ENCODE data around the gene RASD1.
"Not testable (repeated sequence)": the region's sequence is repeated elsewhere in the genome, so short reads cannot be mapped to it uniquely, and the experiment has no call there.

RASD1 gene

DNA sequence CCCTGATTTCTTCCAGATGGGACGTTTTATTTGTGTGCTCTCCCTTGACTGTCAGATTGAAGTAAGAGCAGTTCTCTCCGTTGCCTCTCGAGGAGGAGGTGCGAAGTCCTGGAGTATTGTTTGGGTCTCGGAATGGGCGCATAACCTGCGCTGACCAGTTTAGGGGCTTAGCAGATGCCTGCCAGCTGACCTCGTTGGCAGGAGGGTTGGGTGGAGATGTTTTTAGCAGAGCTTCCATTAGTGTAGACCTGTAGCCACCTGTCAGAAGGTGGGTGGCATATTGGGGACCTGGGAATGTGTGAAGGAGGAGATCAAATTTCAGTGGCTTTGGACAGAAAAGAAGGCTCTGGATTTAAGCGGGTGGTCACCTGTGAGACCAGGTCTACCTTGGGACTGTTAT is 3.6 kb downstream of the RASD1 start:
- TF ChIP-seq ZNF274 (IDR thresholded peaks at IDR 0.05; ENCODE audit: low read depth, low read length) = no peak

DNA sequence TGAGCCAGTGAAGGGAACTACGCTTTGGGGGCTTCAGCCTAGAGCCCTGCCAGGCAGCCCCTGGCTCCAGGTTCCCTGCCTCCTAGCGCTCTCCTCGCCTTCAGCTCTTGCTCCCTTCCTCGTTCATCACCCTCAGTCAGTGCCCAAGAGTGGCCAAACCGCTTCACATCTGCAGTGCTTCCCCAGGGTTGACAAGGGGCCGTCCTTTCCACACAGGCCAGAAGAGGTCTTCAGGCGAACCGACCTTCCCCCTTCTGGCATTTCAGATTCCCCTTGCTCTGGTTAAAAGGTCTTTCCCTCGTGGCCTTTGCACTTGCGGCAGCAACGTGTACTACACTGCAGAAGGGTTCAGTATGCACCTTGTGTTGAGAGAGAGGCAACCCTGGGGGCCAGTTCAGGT is 4.1 kb downstream of the RASD1 start:
- no peak for TF ChIP-seq ZNF274 (IDR thresholded peaks at IDR 0.05; ENCODE audit: low read depth, low read length)
- H3K4me3 ChIP-seq (ENCODE audit: low read length) = no peak overlapping the region

More for the DNA sequence above, 3.6 kb downstream of the RASD1 start:
- H3K4me3 ChIP-seq (ENCODE audit: low read length) = no peak overlapping the region

DNA sequence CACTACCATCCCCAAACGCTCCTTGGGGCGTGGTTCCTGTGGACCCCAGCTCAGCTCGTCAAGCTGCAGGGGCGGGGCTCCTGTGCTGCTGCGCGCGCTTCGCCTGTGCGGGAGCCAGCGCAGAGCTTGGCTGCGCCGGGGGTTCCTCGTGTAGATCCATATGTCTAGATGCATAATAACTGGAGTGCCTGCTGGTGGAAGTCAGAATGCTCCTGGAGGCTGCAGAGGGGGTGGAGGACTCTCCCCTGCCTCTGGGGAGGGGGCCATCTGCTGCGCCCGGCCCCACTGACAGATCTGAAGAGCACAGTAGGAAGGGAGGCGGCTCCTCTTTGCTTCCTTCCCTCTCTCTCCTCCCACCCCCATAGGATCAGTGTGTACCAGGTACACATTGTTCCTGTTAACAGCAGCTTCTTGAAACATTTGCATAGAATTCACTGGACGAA is 4.6 kb downstream of the RASD1 start:
- H3K4me3 ChIP-seq (ENCODE audit: low read length) = no peak overlapping the region
- no peak for TF ChIP-seq ZNF274 (IDR thresholded peaks at IDR 0.05; ENCODE audit: low read depth, low read length)

DNA sequence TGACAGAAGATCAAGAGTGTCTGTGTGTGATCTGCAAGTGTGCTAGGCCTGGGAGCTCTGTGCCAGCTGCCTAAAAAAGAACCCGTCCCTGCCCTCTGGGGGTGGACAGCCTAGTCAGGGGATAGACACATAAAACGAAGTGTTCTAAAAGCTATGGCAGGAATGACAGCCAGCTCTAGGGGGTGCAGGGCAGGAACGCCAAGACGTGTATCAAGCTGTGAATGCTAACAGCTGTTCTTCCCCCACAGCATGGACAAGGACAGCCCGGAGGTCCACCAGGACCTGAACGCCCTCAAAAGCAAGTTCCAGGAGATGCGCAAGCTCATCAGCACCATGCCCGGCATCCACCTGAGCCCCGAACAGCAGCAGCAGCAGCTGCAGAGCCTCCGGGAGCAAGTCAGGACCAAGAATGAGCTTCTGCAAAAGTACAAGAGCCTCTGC is 5.1 kb downstream of the RASD1 start:
- no peak for TF ChIP-seq ZNF274 (IDR thresholded peaks at IDR 0.05; ENCODE audit: low read depth, low read length)
- H3K4me3 ChIP-seq (ENCODE audit: low read length) = no peak overlapping the region

DNA sequence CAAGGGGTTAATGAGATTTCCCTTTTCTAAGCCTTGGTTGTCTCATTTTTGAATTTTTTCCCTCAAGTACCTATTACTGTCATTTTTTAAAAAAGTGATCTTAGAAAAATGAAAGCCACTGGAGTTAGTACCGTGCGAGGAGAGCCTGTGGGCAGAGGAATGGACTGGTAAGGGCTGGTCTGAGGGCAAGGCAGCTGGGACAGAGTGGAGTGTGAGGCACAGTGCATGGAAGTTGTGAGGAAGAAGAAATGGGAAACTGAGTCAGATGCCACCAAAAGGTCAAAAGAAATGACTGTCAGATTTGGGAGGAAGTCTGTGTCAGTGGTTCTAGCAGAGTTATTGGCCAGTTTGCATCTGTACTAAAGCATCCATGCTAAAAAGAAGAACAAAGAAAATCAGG is 8.2 kb downstream of the RASD1 start:
- no peak for TF ChIP-seq ZNF274 (IDR thresholded peaks at IDR 0.05; ENCODE audit: low read depth, low read length)
- H3K4me3 ChIP-seq (ENCODE audit: low read length) = no peak overlapping the region

DNA sequence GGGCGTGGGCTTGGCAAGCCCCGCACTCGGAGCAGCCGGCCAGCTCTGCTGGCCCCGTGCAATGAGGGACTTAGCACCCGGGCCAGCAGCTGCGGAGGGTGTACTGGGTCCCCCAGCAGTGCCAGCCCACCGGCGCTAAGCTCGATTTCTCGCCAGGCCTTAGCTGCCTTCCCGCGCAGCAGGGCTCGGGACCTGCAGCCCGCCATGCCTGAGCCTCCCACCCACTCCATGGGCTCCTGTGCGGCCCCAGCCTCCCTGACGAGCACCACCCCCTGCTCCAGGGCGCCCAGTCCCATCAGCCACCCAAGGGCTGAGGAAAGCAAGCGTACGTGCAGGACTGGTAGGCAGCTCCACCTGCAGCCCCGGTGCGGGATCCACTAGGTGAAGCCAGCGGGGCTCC is 9.8 kb downstream of the RASD1 start:
- H3K4me3 ChIP-seq (ENCODE audit: low read length) = not testable (repeated sequence)

DNA sequence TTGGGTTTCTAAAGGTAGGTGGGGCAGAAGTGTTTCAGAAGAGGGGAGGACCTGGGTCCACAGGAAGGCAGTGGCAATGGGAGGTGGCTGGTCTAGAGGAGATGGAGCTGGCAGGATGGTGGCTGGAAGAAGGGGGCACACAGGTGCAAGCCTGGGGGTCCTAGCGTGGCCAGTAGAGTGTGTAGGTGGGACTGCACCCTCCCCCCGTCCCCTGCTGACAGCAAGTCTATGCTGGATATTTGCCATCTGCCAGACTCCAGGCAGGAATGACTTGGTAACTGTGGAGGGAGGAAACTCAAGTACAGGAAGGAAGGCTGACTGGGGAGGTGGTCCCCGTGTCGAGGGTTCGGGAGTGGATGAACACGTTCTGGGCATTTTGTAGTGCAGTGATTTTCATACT is 10.8 kb downstream of the RASD1 start:
- TF ChIP-seq ZNF274 (IDR thresholded peaks at IDR 0.05; ENCODE audit: low read depth, low read length) = no peak
- H3K4me3 ChIP-seq (ENCODE audit: low read length) = no peak overlapping the region

DNA sequence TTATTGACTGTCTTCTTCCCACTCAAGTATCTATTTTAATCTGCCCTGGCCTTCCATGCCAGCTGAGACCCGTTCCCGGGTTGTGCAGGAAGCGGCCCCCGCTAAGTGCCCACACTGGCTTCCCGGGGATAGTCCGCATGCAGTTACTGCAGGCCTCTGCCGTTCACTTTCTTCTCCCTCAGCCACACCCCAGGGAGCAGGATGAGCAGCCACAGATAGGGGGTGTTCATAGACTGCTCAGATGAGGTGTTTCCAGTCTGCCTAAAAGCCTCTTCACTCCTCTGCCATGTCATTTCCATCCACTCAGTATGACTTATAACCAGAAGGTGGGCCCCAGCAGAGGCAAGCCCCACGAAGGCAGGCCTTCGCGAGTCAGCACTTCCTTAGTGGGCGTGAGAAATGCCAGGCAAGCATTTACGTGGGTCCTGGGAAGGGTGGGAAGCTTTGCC is 11.7 kb downstream of the RASD1 start:
- TF ChIP-seq ZNF274 (IDR thresholded peaks at IDR 0.05; ENCODE audit: low read depth, low read length) = no peak

DNA sequence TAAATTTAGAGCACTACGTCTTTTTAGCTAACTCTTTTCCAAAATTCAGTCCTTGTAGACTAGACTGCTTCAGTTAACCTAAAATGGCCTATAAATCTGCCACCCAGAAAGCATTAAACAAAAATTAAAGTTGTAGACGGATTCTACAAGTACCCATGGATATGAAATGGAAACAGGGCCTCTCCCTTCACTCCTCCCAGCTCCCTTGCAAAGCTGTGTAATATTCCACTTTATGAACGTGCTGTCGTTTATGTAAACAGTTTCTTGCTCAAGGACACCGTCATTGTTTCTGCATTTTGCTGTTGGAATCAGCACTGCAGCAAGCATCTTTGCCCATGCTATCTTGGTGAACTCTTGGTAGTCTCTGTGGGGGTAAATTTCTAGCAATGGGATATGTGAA is 14.3 kb downstream of the RASD1 start:
- H3K4me3 ChIP-seq (ENCODE audit: low read length) = no peak overlapping the region
- no peak for TF ChIP-seq ZNF274 (IDR thresholded peaks at IDR 0.05; ENCODE audit: low read depth, low read length)

More for the DNA sequence above, 11.7 kb downstream of the RASD1 start:
- no peak overlapping the region for H3K4me3 ChIP-seq (ENCODE audit: low read length)

DNA sequence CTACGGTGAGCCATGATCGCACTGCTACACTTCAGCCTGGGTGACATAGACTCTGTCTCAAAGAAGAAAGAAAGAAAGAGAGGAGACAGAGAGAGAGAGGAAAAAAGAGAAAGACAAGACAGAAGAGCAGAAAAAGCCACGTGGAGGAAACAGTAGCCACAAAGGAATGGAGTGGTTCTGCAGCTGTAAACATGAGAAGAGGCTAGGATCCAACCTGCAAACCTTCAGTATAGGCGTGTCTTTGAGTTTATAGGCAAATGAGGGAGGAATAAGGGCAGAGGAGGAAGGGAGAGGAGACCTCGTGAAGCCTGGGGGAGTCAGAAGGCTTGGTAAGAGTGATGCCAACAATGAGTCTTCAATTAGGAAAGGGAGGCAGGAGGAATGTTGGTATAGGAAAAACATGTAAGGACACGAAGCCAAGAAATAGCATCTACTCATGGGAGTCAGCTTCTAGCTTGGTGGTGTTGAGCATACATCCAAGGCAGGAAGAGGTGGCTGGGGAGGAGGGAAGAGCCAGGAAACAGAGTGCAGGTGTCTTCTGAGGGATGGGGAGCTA is 15.5 kb downstream of the RASD1 start:
- TF ChIP-seq ZNF274 (IDR thresholded peaks at IDR 0.05; ENCODE audit: low read depth, low read length) = no peak
- H3K4me3 ChIP-seq (ENCODE audit: low read length) = no peak overlapping the region

DNA sequence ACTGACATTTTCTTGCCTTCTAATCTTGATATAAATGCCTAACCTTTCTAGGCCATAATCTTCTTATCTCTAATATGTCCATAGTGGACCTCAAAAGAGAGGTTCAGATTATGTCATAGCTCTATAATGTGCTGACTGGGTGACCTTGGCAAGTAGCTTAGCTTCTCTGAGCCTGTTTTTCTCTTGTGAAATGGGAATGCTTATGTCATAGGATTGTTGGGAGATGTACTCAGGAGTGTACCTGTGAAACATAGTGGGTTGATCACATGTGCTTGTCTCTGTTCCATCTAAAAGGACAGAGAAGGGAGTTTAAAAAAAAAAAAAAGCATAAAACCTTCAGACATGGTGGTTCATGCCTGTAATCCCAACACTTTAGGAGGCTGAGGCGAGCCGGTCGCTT is 17.0 kb downstream of the RASD1 start:
- H3K4me3 ChIP-seq (ENCODE audit: low read length) = no peak overlapping the region
- TF ChIP-seq ZNF274 (IDR thresholded peaks at IDR 0.05; ENCODE audit: low read depth, low read length) = no peak

DNA sequence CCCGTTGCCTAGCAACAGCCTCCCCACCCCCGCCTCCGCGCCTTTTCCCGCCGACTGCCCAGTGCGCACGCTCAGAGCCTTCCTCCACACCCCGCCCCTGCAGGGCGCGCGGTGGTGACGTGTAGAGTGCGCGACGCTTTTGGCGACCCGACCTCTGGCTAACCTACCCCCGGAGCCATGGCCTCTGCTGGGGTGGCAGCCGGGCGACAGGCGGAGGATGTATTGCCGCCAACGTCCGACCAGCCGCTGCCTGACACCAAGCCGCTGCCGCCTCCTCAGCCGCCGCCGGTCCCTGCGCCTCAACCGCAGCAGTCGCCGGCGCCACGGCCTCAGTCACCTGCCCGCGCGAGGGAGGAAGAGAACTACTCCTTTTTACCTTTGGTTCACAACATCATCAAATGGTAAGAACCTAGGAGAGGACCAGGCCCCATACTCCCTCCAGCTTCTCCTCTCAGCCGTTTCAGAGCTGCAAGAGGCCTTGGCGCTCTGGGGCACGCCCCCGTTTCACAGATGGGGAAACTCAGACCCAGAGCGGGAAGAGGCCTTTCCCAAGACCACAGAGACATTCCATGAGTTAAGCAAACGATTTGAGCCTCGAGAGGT is 19.2 kb downstream of the RASD1 start, which contains the start of gene MED9:
Gene MED9, plus strand, starts transcription at position 136 of the 603 bp plus-strand sequence. Its CDS starts 42 bp downstream, at position 178.
- no peak for TF ChIP-seq ZNF274 (IDR thresholded peaks at IDR 0.05; ENCODE audit: low read depth, low read length)

DNA sequence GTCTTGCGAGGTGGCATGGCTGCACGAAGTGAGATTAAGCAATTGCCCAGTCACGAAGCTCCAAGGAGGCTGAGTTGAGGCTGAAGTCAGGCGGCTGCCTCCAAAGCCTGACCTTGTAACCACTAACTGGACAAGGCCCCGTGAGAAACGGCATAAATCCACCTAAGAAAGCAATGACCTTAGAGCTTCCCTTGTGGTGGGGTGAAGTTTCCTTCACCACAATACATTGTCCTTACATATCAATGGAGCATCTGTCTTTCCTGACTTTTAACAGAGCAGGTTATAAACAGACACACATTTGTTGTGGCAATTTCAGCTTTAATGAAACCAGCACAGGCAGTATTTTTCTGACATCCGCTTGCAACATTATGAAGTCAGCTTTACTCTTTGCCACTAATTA is 21.9 kb downstream of the RASD1 start:
- TF ChIP-seq ZNF274 (IDR thresholded peaks at IDR 0.05; ENCODE audit: low read depth, low read length) = no peak
- no peak overlapping the region for H3K4me3 ChIP-seq (ENCODE audit: low read length)

More for the DNA sequence above, 19.2 kb downstream of the RASD1 start, which contains the start of gene MED9:
- peak within 1 kb of the TSS; percentile 82 for H3K4me3 ChIP-seq (ENCODE audit: low read length)

DNA sequence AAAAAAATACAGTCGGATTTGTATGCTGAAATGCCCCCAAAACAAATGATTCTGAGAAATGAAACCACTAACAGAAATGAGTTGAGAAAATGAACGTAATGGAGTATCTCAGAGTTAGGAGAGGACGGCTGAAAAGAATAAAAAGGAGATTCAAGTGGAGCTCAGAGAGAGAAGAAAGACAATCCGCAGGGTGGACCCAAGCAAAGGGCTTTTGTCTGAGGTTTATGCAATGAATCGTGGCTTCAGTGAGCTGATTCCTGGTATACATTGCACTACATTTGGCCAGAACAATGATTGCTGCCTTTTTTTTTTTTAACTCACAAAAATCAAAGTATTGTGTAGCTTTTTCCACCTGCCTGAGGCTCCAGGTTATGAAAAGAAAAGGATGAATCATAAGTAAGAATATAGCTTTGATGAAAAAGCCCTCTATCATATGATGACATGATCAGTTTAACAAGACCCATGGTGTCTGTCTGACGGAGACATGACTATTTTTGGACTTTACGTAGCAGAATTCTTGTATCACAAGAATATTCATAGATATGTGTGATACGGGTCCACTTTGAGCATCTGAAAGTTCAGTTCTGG is 23.8 kb downstream of the RASD1 start:
- TF ChIP-seq ZNF274 (IDR thresholded peaks at IDR 0.05; ENCODE audit: low read depth, low read length) = no peak
- H3K4me3 ChIP-seq (ENCODE audit: low read length) = no peak overlapping the region

DNA sequence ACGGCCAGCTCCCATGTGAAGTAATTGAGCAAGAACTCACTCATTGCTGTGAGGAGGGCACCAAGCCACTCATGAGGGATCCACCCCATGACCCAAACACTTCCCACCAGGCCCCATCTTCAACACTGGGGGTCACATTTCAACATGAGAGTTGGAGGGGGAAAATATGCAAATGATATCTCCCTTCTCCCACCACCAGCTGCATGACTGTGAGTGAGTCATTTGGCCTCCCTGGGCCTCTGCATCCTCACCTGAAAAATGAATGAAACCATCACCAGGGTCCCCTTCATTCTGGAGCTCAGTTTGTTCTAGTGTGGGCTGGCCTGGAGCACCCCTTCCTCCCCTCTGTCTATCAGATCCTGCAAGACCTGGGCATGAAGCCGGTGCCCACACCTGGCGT is 26.2 kb downstream of the RASD1 start:
- no peak overlapping the region for H3K4me3 ChIP-seq (ENCODE audit: low read length)
- no peak for TF ChIP-seq ZNF274 (IDR thresholded peaks at IDR 0.05; ENCODE audit: low read depth, low read length)
